GM21423 (cell line): ENCODE data around the gene LPGAT1.
"Not testable (repeated sequence)": the region's sequence is repeated elsewhere in the genome, so short reads cannot be mapped to it uniquely, and the experiment has no call there.

Experiments
- ATAC-seq: cut with Tn5 transposase; IDR thresholded peaks from one replicate; pipeline ENCODE4 v1.9.1; 2021; ENCODE audit warnings: mild to moderate bottlenecking, moderate library complexity; ENCODE audit not compliant: unreplicated experiment

The LPGAT1 gene

GRCh38 chr1:211737115-211738035 lies 93.2 kb downstream of the LPGAT1 start:
- ATAC-seq: no peak

GRCh38 chr1:211736351-211736915 lies 94.1 kb downstream of the LPGAT1 start:
- no peak for ATAC-seq

GRCh38 chr1:211735208-211736170 lies 95.1 kb downstream of the LPGAT1 start:
- no peak for ATAC-seq

GRCh38 chr1:211734791-211735190 lies 95.8 kb downstream of the LPGAT1 start:
- ATAC-seq: no peak

- ATAC-seq: no peak
Observed at GRCh38 chr1:211734359-211734758, 96.2 kb downstream of the LPGAT1 start.

- ATAC-seq: peak; percentile 73
Observed at GRCh38 chr1:211732293-211732980, 98.1 kb downstream of the LPGAT1 start.

GRCh38 chr1:211731456-211732292 lies 98.9 kb downstream of the LPGAT1 start:
- ATAC-seq: no peak

GRCh38 chr1:211730347-211730746 lies 100.2 kb downstream of the LPGAT1 start:
- no peak for ATAC-seq

- ATAC-seq: no peak
Observed at GRCh38 chr1:211729238-211729637, 101.3 kb downstream of the LPGAT1 start.

GRCh38 chr1:211726467-211726995 lies 104.0 kb downstream of the LPGAT1 start:
- ATAC-seq: no peak

GRCh38 chr1:211724687-211725196 lies 105.8 kb downstream of the LPGAT1 start:
- ATAC-seq: no peak

- no peak for ATAC-seq
Observed at GRCh38 chr1:211723273-211723672, 107.3 kb downstream of the LPGAT1 start.

GRCh38 chr1:211722277-211723175 lies 108.0 kb downstream of the LPGAT1 start:
- ATAC-seq: no peak

- ATAC-seq: not testable (repeated sequence)
Observed at GRCh38 chr1:211716555-211716954, 114.0 kb downstream of the LPGAT1 start.

- ATAC-seq: no peak
Observed at GRCh38 chr1:211715971-211716370, 114.6 kb downstream of the LPGAT1 start.

GRCh38 chr1:211714154-211714553 lies 116.4 kb downstream of the LPGAT1 start:
- ATAC-seq: no peak

- no peak for ATAC-seq
Observed at GRCh38 chr1:211713231-211713630, 117.3 kb downstream of the LPGAT1 start.

- ATAC-seq: no peak
Observed at GRCh38 chr1:211711315-211711705, 119.3 kb downstream of the LPGAT1 start.
